ENCODE results near the gene SPOCK3.

- TF ChIP-seq POLR2A (IDR thresholded peaks at IDR 0.05; ENCODE audit: low read length), result no peak
- no peak for TF ChIP-seq GATA1 (IDR thresholded peaks at IDR 0.05; ENCODE audit: low read depth, low read length)
Measured at GRCh38 chr4:166836865-166837264, 397.4 kb downstream of the SPOCK3 start.
